Right ventricle myocardium superior (tissue), 1 donor: ENCODE data around the gene ARID4B. TPM values are rescaled to one million over a fixed set of nuclear protein-coding genes. Genes with fewer than 3 reads are reported as not detected.
"Not testable (repeated sequence)": the region's sequence is repeated elsewhere in the genome, so short reads cannot be mapped to it uniquely, and the experiment has no call there.

Source experiments
- ATAC-seq: fragments of 200-7000 bp; cut with Tn5 transposase; one replicate; pipeline ENCODE4 v1.9.1; 2020; ENCODE audit warnings: mild to moderate bottlenecking; ENCODE audit not compliant: poor library complexity
- DNase-seq: peaks from one replicate; pipeline ENCODE4 v3.0.0-alpha.2; 2020
- intact Hi-C: fragments of 100-400 bp; cut with DNase I; formaldehyde crosslinking; loops from one replicate; pipeline ENCODE4 v1.11.2; 2022
- total RNA-seq: library from RNA; stranded (reverse); fragmentation: NEBNext Ultra II Directional; extraction: Animal tissue kit (Norgen Biotek cat#: 25700); gene quantifications from one replicate; pipeline ENCODE4 v1.2.1, GENCODE V29; 2021
- donor health status: DM: no; HTN: yes; CAD: no; lungs with severe emphysema.

The ARID4B gene
- total RNA-seq, 1 donor from 2014 or later = 14.8 TPM

GRCh38 chr1:235279694-235280093 is 48.3 kb downstream of the ARID4B start:
- intact Hi-C loops = no loop called here
- ATAC-seq = no peak
- DNase-seq = no peak

DNA sequence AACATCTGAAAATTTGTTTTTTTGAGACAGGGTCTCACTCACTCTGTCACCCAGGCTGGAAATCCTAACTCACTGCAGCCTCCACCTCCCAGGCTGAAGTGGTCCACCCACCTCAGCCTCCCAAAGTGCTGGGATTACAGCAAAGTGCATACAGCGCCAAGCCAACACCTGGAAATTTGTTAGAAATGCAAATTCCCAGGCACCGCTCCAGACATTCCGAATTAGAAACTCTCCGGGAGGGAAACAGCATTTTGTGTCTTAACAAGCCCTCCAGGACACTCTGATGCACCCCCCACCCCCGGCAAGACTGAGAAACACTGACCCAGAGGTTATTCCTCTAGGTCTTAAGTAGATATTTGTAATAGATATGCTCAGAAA is 49.1 kb downstream of the ARID4B start:
- ATAC-seq (no peak), DNase-seq (no peak)
- intact Hi-C loops = no loop called here

GRCh38 chr1:235278233-235278914 is 49.6 kb downstream of the ARID4B start:
- DNase-seq (no peak), ATAC-seq (no peak)
- intact Hi-C loops = no loop called here

DNA sequence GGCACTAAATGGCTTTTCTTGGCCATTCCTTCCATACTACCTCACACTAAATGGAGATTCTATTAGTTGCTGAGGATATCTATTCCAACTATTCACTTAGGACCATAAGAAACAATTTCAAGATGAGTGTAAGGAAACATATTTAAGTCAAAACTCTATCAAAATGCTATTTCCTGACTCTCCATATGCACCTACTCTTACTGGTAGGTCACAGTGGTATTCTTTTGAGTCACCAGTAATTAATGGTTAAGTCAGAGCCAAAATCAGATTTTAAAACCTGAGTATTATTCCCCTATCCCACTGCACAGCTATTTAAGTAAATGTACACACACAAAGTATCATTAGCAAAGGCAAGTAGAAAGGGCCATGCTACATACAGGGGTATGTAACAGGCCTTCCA is 50.3 kb downstream of the ARID4B start:
- no peak for ATAC-seq
- DNase-seq = no peak
- intact Hi-C loops = no loop called here

DNA sequence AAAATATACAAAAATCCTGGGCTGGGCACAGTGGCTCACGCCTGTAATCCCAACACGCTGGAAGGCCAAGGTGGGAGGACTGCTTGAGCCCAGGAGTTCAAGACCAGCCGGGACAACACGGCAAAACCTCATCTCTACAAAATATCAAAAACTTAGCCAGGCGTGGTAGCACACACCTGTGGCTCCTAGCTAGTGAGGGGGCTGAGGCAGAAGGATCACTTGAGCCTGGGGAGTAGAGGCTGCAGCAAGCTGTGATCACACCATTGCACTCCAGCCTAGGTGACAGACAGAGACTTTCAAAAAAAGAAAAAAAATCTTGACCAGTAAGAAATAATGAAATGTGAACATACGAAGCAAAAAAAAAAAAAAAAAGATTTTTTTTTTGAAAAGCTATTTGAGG is 52.1 kb downstream of the ARID4B start:
- DNase-seq = no peak
- no peak for ATAC-seq
- intact Hi-C loops = no loop called here

GRCh38 chr1:235275223-235275622 is 52.8 kb downstream of the ARID4B start:
- DNase-seq = no peak
- intact Hi-C loops = no loop called here
- no peak for ATAC-seq

DNA sequence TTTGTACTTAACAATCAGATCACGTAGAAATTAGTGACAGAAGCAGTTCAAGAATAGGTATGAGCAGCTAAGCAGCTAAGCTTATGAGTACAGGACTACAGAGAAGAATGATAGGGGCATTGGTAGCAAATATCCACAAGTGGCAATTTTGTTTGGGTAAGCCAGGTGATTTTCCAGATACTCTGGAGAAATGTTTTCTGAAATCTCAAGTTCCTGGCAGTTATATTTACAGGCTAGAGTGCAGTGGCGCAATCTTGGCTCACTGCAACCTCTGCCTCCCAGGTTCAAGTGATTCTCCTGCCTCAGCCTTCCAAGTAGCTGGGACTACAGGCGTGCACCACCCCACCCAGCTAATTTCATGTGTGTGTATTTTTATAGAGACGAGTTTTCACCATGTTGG is 55.1 kb downstream of the ARID4B start:
- DNase-seq = no peak
- intact Hi-C loops = no loop called here
- ATAC-seq = no peak

GRCh38 chr1:235270625-235271024 is 57.4 kb downstream of the ARID4B start:
- DNase-seq (no peak), ATAC-seq (no peak)
- intact Hi-C loops = no loop called here

- ATAC-seq, intact Hi-C loops, DNase-seq: not testable (repeated sequence)
Measured at GRCh38 chr1:235269990-235270389, 58.0 kb downstream of the ARID4B start.

- intact Hi-C loops = no loop called here
- DNase-seq (no peak), ATAC-seq (no peak)
Measured at GRCh38 chr1:235268379-235269125, 59.4 kb downstream of the ARID4B start.

DNA sequence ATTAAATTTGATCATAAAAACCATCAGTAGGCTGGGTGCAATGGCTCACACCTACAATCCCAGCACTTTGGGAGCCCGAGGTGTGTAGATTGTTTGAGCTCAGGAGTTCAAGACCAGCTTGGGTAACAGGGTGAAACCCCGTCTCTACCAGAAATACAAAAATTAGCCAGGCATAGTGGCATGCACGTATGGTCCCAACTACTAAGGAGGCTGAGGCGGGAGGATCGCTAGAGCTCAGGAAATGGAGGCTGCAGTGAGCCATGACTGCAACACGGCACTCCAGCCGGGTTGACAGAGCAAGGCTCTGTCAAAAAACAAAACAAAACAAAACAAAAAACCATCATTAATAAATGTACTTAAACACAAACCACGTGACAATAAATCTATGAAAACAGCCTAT is 61.0 kb downstream of the ARID4B start:
- ATAC-seq (no peak), DNase-seq (no peak)
- intact Hi-C loops = no loop called here

- intact Hi-C loops = no loop called here
Measured at GRCh38 chr1:235266325-235266724, 61.7 kb downstream of the ARID4B start.

DNA sequence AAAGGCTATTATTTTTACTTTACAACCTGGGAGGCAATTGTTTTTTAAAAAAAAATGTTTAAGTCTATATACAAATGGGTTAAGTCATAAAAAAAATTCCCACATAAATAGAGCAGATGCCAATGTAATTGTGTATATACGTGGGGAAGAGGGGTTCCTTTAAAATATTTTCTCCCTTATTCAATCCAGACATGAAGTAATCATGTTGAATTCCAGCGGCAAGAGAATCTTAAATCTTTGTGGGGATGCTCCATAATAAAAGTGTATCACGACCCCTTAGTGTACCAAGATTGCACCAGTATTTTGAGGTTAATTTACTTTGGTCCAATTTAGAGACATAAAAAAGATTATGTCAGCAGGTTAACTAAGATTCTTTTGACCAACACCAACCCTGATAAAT is 62.1 kb downstream of the ARID4B start:
- no peak for ATAC-seq
- no peak for DNase-seq
- intact Hi-C loops = no loop called here

More at GRCh38 chr1:235266325-235266724, 61.7 kb downstream of the ARID4B start:
- DNase-seq (no peak), ATAC-seq (no peak)

GRCh38 chr1:235264327-235264726 is 63.7 kb downstream of the ARID4B start:
- ATAC-seq (no peak), DNase-seq (no peak)
- intact Hi-C loops = no loop called here

GRCh38 chr1:235262539-235262938 is 65.4 kb downstream of the ARID4B start:
- ATAC-seq (no peak), DNase-seq (no peak)
- intact Hi-C loops = no loop called here

GRCh38 chr1:235261243-235261642 is 66.7 kb downstream of the ARID4B start:
- ATAC-seq = no peak
- intact Hi-C loops = no loop called here
- no peak for DNase-seq

- ATAC-seq (peak; percentile 73), DNase-seq (no peak)
- intact Hi-C loops = no loop called here
Measured at GRCh38 chr1:235259133-235259778, 68.7 kb downstream of the ARID4B start.

DNA sequence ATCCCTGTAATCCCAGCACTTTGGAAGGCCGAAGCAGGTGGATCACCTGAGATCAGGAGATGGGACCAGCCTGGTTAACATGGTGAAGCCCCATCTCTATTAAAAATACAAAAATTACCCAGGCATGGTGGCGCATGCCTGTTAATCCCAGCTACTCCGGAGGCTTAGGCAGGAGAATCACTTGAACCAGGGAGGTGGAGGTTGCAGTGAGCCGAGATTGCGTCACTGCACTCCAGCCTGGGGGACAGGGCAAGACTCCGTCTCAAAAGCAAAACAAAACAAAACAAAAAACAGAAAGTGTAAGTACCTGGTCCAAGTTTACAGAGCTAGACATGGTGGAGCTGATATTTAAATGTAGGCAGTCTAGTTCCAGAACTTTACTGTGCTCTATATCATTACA is 69.9 kb downstream of the ARID4B start:
- DNase-seq, ATAC-seq, intact Hi-C loops: not testable (repeated sequence)

GRCh38 chr1:235254721-235255120 is 73.3 kb downstream of the ARID4B start:
- ATAC-seq (no peak), DNase-seq (no peak)
- intact Hi-C loops = no loop called here
